D721Med (cell line): Measurements from ENCODE around the gene PKLR.

Experiments
- DNase-seq: peaks from one replicate; pipeline ENCODE4 v3.0.0; 2011; ENCODE audit warnings: low spot score; ENCODE audit not compliant: insufficient read length
- FAIRE-seq: peaks from 2 replicates; lab custom pipeline; 2011; peaks lifted over from hg19 to GRCh38; lab: Jason Lieb, UNC
- TF ChIP-seq, protein P1 (sequence below): IDR thresholded peaks from 2 replicates; pipeline ENCODE4 v1.5.1; 2012; ENCODE audit warnings: mild to moderate bottlenecking, control low read depth; ENCODE audit not compliant: insufficient read depth; ENCODE audit errors: missing control alignments

Gene PKLR

DNA sequence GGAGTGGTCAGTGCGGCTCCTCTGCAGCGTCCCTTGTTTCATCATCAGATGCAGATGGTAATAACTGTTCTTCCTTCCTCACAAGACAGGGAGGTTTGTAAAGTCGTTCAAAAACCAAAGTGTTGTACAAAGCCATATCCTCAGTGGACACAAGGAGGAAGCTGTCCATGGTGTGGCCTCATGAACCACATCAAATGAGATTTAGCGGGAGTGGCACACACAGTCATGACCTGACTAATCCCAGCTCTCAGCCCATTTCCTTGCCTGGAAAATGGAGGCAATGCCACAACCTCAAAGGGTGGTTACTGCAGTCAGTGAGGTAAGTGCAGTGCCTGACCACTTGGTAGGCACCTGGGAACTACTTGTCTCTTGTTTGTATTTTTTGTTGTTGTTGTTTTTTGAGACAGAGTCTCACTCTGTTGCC is 59.4 kb downstream of the PKLR start:
- FAIRE-seq (no peak), DNase-seq (no peak)
- TF ChIP-seq, protein P1, sequence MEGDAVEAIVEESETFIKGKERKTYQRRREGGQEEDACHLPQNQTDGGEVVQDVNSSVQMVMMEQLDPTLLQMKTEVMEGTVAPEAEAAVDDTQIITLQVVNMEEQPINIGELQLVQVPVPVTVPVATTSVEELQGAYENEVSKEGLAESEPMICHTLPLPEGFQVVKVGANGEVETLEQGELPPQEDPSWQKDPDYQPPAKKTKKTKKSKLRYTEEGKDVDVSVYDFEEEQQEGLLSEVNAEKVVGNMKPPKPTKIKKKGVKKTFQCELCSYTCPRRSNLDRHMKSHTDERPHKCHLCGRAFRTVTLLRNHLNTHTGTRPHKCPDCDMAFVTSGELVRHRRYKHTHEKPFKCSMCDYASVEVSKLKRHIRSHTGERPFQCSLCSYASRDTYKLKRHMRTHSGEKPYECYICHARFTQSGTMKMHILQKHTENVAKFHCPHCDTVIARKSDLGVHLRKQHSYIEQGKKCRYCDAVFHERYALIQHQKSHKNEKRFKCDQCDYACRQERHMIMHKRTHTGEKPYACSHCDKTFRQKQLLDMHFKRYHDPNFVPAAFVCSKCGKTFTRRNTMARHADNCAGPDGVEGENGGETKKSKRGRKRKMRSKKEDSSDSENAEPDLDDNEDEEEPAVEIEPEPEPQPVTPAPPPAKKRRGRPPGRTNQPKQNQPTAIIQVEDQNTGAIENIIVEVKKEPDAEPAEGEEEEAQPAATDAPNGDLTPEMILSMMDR: no peak

- FAIRE-seq: peak; percentile 44
- TF ChIP-seq, protein P1: no peak
- peak; percentile 92 for DNase-seq
These were observed 60.1 kb downstream of the PKLR start for GRCh38 chr1:155241069-155241679.
